Fibroblast of skin of right quadriceps (primary cell): Measurements from ENCODE around the gene MOGAT3.
A peak's percentile ranks its signal among the peaks of the same experiment; 100 is the strongest.

Experiments
- DNase-seq: peaks from one replicate; pipeline ENCODE4 v3.0.0-alpha.2; 2013

MOGAT3 gene

GRCh38 chr7:101172005-101172853, 28.6 kb downstream of the MOGAT3 start:
- DNase-seq, result no peak

- DNase-seq, result no peak
These were observed 29.4 kb downstream of the MOGAT3 start for GRCh38 chr7:101171442-101171837.

DNA sequence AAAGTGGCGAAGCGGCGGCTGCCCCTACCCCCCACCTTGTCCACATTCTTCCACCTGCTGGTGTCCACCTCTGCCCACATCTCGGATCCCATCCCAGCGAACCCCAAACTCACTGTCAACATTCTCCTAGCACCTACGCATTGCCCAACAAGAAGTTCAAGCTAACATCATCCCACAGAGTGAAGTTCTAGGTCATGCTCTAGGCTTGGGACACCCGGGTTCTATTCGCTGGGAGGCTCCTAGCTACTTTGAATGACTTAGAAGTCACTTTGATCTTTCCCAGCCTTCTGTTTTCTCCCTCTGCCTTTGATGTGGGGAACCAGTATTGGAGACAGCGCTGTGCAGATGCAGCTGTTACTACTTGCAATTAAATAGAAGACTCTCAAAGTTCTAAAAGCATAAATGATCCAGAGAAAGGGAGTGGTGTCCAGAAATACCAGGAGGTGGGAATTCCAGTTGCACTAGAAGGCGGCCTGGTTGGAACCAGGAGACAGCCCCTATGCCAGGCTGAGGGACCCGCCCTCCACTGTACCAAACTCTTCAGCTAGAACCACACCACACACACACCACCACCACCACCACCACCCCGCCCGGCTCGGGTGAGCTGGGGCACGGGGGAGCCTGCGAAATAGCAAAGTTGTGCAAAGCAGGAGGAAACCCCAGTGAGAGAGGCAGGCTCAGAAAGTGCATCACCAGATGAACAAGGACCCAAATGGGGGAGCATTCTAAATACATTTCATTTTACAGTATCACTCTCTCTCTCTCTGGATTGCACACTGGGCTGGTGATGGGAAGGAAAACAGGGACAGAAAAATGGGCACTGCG, 30.0 kb downstream of the MOGAT3 start:
- no peak for DNase-seq

DNA sequence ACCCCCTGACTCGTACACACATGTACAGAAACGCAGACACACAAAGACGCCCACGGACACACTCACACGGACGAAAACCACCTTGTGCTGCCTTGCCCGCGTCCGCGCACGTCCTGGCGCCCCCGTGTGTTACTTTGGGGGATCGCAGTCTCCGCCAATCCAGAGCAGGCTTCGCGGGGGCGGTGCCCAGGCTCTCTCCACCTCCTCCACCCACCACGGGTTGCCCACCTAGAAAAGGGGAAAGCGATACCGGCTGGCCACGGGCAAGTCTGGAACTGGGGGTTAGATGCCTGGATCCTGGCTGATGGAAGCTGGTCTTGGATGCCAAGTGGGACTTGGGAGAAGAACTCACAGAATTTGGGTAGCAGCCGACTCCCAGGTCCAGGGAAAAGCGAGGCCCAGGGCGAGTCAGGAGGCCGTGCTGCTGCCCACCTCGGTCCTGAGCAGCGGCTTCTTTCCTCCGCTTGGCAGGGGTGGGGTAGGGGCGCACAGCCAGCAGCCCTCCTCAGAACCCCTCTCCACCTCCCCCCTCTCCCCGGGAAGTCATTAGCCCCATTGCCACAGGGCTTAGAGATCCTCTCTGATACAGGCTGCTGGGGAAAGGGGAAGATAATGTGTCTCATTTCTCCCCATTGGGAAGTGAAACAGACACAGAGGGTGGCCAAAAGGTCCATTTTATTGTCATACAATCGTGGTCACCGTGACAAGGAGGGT, 30.8 kb downstream of the MOGAT3 start:
- peak; percentile 51 for DNase-seq

- DNase-seq, result no peak
These were observed 31.6 kb downstream of the MOGAT3 start for GRCh38 chr7:101169110-101169837.

GRCh38 chr7:101168412-101169049, 32.3 kb downstream of the MOGAT3 start:
- no peak for DNase-seq

- no peak for DNase-seq
These were observed 33.0 kb downstream of the MOGAT3 start for GRCh38 chr7:101167645-101168411.

- peak; percentile 81 for DNase-seq
These were observed 33.8 kb downstream of the MOGAT3 start for GRCh38 chr7:101166909-101167644.

- DNase-seq, result no peak
These were observed 34.3 kb downstream of the MOGAT3 start for GRCh38 chr7:101166648-101166908.

DNA sequence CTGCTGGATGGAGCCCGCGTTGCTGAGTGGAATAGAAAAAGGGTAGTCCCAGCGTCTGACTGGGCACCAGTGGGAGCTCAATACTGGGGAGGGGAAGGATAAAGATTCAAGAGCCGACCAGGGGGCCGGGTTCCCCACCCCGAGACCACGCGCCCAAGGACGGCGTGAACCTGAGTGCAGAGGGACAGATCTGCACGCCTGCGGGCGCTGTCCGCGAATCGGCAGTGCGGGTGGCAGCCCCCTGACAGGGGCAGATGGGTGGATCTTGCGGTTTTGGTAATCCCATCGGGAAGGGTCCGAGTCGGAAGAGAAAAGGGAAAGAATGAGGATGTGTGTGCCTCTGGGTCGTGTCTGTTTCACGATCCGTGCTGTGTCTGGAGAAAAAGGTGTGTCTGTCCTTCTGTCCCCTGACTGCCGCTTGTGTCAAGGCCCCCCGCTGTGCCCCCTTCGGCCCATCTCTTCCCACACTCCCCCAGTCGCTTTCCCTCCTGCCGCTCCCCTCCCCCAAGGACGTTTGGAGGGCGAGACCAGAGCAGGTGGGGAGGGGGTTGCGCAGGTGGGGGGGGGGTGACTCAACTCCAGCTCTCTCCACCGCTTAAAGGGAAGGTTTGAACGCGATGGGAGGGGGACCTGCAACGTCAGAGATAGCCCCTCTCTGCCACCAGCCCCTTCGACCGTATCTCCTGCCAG, 34.7 kb downstream of the MOGAT3 start:
- DNase-seq, result no peak

DNA sequence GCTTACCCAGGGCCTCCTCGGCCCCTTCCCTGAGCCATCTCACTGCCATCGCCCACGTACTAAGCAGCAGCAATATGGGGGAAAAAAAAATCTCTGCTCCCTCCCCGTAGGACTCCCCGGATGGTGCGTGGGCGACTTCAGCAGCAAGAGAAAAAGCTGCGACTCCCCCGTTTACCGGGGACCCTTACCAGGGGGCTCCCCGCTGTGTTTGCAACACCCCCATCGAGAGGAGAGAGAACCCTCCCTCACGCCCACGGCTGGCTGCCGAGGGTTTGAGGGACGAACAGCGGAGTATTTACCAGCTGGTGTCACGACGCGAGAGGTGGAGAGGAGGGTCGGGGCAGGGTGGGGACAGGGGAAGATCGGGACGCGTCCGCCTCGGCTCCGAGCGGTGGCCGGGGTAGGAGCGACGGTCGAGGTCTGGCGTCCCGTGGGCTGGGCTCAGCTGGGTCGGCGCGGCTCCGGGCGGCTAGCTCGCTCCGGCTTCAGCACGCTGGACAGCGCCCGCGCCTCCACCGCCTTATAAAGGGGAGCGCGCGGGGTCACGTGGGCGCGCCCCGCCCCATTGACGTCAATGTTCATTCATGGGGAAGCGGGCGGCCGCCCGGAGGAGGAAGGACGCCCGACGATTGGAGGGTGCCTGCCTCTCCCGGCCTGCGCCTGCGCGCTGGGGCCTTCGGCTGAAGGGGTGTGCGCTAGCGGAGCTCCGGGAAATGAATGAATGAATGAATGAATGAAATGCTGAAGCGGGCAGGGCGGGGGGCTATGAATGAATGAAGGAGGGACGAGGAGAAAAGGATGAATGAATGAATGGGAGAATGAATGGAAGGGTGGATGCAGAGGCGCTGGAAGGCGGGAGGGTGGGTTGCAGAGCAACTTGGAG, 35.5 kb downstream of the MOGAT3 start, which contains the start of gene VGF:
Gene VGF, minus strand, starts transcription at position 495 of the 883 bp plus-strand sequence. CDS start 726 bp downstream, outside the sequence.
- peak; percentile 95 for DNase-seq

DNA sequence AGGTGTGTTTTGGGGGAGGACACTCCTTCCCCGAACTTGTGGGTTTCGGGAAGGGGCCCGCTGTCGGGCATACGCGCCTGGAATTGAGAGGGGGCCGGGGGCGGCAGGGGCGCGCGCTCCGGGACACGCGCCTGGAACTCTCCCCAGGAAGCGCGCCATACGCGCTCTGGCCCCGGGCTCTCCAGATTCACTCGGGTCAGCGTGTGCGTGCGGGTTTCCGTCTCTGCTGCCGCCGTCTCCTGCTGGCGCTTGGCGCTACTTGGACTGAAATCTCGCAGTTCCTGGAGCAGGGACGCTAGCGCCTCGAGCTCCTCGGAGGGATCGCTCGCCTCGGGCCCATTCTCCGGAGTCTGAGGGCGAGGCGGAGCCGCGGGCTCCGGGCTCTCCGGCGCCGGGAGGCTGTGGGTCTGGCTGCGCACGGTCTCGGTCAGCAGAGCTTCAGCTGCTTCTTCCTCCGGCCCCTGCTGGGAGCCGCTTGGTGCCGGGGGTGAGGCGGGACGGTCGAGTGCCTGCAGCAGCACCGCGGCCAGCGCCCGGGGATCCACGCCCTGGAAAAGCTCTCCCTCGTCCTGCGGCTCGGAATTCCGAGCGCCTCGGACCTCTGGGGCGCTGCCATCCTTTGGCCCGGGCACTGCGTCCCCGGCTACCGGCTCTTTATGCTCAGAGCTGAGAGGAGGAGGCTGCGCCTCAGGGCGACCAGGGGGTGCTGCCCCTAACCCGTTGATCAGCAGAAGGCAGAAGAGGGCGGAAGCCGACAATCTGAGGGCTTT, 36.6 kb downstream of the MOGAT3 start:
- DNase-seq, result peak; percentile 53

DNA sequence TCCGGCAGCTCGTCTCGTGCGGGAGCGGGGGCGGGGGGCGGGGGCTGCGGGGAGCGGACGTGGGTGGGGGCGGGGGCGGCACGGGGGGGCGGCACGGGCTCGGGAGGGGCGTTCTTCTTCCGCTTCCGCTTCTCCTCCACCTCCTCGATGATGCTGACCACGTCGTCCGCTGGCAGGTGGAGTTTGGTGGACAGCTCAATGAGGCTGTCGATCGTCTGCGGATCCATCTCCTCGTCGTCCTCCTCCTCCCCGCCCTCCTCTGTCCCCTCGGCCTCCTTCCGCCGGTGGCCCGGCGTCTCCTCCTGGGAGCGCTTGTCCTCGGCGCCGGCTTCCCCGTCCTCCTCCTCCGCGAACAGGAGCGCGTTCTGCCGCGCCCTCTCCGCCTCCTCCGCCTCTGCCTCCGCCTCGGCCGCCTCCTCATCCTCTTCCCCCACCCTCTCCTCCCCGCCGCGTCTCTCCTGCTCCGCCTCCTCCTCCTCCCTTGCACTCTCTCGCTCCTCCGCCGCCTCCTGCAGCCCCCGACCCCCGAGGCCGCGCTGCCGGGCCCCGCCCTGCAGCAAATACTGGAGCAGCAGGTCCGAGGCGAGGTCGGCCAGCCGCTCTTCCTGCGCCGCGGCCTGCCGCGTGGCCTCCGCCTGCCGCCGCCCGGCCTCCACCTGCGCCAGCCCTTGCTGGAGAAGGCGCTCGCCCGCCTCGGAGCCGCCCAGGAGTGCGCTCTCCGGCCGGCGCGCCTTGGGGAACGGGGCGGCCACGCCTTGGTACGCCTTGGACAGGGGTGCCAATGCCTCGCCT, 37.4 kb downstream of the MOGAT3 start:
- DNase-seq, result no peak

DNA sequence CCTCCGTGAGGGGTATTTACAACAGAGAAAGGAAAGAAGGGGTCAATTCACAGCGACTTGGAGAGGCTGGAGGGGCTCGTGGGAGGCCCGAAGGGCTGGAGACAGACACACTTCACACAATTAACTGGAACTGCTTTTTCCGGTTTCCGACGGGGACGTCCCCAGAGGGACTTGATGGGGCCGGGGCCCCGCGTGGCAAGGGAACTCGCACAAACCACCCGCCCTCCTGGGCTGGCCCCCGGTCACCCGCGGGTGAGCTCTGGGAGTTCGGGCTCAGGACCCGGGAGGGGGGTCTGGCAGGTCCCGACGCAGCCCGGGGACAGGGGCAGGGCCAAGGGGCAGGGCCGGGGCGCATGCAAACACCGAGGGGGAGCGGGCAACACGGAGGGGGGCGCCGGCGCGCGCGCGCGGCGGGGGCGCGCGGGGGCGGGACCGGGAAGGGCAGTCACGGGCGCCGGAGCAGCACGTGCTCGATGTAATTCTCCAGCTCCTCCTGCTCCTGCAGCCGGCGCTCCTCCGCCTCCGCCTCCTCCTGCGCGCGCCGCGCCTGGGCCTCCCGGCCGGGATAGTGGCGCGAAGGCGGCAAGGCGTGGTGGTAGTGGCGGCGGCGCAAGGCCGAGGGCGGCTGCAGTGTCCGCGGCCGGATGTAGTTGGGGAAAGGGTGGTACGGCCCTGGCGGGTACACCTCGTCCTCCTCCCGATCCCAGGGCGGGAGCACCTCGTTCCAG, 38.1 kb downstream of the MOGAT3 start:
- peak; percentile 55 for DNase-seq

DNA sequence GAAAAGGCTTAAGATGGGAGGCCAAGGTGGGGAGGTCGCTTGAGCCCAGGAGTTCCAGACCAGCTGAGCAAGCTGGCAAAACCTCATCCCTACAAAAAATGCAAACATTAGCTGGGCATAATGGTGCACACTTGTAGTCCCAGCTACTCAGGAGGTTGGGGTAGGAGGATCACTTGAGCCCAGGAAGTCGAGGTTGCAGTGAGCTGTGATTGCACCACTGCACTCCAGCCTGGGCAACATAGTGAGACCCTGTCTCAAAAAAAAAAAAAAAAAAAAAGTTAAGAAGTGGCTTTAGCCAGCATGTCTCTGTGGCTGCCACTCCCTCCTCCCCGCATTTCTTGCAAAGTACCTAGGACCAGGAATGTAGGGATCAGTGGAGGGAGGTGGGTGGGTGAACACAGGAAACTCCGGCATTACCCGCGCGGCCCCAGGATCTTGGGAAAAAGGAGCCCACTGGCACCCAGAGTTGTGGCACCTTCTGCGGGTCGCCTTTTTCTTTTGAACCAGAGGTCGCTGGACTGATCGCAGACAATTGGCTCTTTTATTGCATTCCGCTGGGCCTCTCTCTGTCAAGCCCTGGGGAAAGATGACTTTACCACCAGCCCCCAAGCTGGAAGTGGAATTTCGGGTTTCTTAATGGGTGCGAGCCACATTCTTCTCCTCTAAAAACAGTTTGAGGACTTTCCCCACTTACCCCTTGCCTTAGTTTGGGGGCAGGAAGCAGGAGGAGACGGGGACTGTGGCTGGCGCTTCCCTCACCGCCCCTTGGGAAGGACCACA, 39.0 kb downstream of the MOGAT3 start:
- DNase-seq, result no peak

DNA sequence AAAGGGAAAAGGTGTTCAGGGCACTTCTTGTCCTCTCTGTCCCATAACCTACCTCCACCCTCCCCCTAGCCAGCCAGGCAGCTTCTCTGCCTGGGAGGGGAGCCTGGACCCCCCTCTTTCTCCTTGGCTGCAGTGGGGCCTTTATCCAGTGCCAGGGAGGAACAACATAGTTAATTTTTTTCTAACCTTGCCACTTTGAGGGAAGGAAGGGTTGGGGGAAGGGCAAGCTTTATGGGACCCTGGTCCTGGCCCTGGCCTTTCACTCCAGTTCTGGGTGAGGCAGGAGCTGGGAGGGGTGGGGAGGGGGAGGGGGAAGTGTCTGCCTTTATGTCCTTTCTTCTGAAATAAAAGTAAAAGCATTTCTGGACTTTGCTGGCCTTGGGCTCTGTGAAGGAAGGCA, 39.9 kb downstream of the MOGAT3 start:
- no peak for DNase-seq
